ENCODE measurements around the gene ADAP2. TPM values are rescaled to one million over a fixed set of nuclear protein-coding genes. Genes with fewer than 3 reads are reported as not detected.
A peak's percentile ranks its signal among the peaks of the same experiment; 100 is the strongest.
"Not testable (repeated sequence)": the region's sequence is repeated elsewhere in the genome, so short reads cannot be mapped to it uniquely, and the experiment has no call there.

Gene ADAP2, protein sequence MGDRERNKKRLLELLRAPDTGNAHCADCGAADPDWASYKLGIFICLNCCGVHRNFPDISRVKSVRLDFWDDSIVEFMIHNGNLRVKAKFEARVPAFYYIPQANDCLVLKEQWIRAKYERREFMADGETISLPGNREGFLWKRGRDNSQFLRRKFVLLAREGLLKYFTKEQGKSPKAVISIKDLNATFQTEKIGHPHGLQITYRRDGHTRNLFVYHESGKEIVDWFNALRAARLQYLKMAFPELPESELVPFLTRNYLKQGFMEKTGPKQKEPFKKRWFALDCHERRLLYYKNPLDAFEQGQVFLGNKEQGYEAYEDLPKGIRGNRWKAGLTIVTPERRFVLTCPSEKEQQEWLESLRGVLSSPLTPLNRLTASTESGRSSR
- total RNA-seq (2014; rRNA removed; shearing (Covaris generic)), result 2.0 and 3.2 TPM in 2 replicates

DNA sequence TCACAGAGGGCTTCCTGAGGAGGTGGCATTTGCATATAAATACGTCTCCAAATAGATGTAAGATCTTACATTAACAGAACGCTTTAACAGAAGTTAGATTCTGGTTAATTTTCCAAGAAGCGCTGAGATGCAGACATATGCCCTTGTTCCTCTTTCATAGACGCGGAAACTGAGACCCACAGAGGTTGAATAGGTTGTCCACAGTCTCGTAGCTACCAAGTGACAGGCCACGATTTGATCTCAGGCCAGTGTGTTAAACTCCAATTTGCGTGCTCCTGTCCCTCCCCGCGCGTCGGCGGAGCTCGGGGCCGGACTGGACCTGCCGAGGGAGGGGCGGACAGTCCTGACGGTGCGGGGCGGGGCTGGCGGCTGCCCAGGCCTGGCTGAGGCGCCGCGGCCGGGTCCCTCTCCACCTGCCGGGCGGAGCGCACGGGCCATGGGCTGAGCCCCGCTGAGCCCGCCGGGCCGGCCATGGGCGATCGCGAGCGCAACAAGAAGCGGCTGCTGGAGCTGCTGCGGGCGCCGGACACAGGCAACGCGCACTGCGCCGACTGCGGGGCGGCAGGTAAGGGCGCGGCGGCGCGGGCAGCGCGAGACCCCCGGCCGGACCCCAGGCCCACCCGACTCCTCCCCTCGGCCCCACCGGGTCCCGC lies at the start of gene ADAP2:
Gene ADAP2 (plus strand): TSS at position 402 of the 653 bp plus-strand sequence. CDS start 70 bp downstream, at position 472.
- no peak for DNase-seq (ENCODE audit: low spot score)

DNA sequence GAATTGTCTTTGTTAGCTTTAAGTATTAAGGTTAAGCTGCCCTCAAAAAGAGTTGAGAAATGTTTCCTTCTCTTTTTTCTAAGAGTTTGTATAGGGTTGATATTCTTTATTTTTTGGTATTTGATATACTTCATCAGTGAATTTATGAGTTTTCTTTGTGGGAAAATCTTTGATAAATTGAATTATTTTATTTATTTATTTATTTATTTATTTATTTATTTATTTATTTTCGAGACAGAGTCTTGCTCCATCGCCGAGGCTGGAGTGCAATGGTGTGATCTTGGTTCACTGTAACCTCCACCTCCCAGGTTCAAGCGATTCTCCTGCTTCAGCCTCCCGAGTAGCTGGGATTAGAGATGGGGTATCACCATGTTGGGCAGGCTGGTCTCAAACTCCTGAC lies 35.6 kb upstream of the ADAP2 start:
- DNase-seq (ENCODE audit: low spot score), result no peak

DNA sequence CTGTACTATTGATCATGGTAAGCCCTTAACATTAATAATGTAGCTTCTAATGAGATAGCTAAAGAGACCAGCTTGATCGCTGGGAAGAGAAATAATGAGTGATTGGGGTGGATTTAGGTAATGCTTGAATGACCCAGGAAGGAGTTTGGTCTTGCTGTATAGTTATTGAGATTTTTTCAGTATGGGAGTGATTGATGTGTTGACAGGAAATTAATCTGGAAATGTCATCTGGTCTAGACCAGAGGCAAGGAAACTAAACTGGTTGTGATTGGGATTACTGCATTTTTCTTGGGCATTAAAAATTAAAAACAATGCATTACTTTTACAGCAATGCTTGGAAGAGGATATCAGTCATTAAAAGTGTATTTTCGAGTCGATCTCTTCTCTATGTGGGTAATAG lies 27.5 kb upstream of the ADAP2 start:
- DNase-seq (ENCODE audit: low spot score), result no peak

DNA sequence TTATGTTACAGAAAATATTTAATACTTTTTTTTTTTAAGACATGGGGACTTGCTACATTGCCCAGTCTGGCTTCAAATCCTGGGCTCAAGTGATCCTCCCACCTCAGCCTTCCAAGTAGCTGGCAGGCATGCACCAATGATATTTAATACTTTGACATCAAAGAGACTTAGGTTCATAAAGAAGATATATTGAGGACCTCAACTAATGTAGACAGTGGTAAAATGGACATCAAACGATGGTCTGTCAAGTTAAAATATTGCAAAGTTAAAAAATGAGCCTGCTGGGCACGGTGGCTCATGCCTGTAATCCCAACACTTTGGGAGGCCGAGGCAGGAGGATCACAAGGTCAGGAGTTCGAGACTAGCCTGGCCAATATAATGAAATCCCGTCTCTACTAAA lies 24.4 kb upstream of the ADAP2 start:
- DNase-seq (ENCODE audit: low spot score), result no peak

DNA sequence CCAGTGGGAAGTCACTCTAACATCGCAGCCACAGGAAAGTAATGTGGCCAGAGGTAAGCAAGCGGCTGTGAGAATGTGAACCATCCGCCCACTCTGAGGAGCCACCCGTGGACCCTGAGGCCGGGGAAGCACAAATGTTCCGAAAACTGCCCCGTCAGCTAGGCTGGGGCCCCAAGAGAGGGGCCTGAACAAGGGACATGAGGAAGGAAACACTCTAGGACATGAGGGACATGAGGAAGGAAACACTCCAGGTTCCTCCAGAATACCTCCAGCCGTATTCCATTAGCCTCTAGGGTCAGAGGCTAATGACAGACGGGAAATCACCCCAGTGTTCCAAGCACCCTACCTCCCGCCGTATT lies 16.0 kb upstream of the ADAP2 start:
- peak; percentile 15 for DNase-seq (ENCODE audit: low spot score)

DNA sequence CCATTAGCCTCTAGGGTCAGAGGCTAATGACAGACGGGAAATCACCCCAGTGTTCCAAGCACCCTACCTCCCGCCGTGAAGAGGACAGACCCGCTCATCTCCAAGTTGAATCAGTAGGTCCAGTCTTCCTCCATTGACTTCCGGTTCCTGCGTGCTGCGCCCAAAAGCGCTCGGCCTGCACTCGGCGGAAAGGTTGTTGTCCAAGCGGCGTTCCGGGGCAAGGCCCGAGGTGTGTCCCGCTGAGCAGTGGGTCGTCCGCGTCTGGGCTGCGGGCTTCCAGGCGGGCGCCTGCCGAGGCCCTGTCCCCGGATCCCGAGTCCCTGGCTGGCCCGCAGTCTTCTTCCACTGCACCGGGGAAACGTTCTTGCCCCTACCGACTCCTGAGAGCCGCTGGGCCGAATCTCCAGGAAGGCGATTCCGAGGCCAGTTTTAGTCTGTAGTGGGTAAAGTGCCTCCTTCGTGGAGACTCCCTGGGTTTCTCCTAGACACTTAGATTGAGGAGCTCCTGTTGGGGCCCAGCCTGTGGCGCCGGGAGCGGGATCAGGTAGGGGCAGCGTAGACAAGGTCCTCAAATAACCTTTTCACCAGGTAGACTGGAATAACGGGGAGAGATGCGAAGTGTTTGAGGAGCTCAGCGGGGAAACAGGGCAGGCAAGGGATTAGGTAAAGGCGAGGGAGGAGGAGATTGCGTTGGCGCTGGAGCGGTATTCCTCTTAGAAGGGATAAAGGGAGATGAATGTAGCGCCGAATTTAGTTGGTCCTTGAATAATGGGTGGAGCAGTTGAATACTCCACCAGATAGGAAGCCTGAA lies 15.4 kb upstream of the ADAP2 start, which contains the start of gene TEFM:
Gene TEFM (minus strand): TSS at position 138 of the 811 bp plus-strand sequence. CDS start 40 bp downstream, at position 98.
- peak; percentile 81 for DNase-seq (ENCODE audit: low spot score)

DNA sequence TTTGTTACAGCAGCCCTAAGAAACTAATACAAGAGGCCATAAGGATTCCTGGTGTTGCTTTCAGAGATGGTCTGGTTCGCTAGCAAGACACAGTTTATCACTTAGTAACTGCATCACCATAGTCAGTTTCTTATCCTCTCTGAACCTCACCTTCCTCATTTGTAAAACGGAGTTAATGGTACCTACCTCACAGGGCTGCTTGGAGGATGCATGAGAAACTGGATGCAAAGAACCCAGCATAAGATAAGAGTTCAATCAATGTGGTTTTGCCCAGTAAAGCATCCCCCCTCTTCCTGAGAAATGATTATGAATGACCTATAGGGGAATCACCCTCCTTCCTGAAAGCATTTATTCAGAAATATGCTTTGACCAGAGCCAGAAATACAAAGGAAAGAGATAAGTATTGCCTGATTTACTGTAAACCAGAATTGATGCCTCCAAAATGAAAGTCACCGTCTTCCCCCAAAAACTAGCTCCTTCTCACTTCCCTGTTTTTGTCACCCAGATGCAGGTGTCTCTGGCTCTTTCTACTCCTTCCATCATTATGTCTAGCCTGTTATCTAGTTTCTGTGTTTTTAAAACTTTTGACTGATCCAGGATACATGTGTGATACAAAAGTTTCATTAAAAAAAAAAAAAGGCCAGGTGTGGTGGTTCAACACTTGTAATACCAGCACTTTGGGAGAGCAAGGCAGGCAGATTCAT lies 12.9 kb upstream of the ADAP2 start:
- no peak for DNase-seq (ENCODE audit: low spot score)

DNA sequence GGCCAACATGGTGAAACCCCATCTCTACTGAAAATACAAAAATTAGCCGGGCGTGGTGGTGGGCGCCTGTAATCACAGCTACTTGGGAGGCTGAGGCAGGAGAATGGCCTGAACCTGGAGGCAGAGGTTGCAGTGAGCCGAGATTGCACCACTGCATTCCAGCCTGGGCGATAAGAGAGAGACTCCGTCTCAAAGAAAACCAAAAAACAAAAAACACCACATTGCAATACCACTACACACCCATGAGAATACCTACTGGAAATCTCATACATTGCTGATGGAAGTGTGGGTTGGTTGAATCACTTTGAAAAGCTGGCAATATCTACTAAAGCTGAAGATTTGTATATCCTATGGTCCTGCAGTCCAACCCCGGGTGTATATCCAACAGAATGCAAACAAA lies 11.6 kb upstream of the ADAP2 start:
- not testable (repeated sequence) for DNase-seq (ENCODE audit: low spot score)

DNA sequence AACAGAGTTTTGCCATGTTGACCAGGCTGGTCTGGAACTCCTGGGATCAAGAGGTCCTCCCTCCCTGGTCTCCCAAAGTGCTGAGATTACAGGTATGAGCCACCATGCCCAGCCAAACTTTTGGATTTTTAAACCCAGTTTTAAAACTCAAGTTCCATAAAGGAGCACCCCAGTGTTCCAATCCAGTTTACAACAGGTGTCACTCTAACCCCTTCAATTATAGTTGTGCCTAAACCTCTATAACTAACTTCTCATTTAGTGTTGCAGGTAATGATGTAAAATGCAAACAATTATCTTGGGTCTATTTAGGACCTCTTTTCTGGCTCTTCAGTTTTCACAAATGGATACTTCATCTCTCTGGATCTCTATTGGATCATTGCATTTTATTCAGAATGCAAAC lies 7.8 kb upstream of the ADAP2 start:
- DNase-seq (ENCODE audit: low spot score), result no peak

DNA sequence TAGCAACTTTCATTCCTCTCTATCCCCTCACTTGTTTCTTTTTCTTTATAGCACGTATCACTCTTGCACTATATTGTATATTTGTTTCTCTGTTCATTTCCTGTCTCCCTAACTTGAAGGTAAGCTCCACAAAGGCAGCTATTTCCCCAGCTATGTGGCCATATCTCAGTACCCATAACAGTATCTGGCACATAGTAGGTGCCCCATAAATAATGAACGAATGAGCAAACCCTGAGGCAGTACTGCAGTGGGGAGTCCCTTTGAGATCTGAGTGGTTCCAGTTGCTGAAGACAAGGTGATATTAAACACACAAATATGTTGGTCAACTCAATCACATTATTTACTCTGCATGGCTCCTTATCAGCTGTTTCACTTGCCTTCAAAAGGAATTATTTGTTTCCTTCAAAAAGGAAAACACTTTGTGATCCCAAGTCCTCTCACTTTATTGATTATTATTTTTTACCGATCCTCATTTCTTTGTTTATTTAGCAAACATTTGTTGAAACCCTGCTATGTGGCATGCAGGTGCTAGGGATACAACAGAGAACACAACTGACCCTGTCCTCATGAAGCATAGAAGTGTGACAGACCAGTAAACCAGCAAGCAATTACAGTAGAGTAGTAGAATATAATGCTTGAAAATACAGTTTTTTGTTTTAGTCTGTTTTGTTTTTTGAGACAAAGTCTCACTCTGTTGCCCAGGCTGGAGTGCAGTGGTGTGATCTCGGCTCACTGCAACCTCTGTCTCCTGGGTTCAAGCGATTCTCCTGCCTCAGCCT lies 5.7 kb upstream of the ADAP2 start:
- no peak for DNase-seq (ENCODE audit: low spot score)

DNA sequence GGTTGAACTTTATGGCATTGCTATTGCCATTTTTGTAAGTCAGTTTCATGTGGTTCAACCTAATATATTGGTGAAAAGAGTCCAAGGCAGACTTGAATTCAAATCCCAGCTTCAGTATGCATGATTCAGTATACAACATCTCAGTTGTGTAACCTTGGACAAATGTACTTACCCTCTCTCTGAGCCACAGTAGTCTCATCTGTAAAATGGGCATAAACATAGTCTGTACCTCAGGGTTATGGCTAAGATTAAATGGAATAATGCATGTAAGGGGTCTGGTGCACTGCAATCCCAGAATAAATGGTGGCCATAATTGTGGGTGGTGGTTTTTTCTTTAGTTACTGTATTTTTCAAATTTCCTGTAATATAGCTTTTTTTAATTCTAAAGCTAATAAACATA lies 4.7 kb upstream of the ADAP2 start:
- DNase-seq (ENCODE audit: low spot score), result no peak

DNA sequence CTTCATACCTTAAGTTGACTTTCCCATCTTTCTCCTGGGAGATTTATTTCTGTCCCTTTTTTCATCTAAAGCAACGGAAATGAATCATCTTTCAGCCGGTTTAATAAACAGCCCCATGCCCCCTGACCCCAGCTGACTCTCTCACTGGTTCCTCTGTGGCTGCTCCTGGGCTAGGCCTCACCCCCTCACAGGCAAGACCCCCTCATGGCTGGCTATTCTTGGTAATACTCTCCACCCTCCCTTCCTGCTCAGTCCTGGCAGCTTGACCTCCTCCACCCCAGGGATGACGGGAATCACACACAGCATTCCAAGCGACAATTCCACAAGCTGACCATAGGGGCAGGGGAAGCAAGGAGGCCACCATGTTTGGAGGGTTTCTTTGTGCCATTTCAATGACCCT lies 1.5 kb upstream of the ADAP2 start:
- DNase-seq (ENCODE audit: low spot score), result peak; percentile 30

DNA sequence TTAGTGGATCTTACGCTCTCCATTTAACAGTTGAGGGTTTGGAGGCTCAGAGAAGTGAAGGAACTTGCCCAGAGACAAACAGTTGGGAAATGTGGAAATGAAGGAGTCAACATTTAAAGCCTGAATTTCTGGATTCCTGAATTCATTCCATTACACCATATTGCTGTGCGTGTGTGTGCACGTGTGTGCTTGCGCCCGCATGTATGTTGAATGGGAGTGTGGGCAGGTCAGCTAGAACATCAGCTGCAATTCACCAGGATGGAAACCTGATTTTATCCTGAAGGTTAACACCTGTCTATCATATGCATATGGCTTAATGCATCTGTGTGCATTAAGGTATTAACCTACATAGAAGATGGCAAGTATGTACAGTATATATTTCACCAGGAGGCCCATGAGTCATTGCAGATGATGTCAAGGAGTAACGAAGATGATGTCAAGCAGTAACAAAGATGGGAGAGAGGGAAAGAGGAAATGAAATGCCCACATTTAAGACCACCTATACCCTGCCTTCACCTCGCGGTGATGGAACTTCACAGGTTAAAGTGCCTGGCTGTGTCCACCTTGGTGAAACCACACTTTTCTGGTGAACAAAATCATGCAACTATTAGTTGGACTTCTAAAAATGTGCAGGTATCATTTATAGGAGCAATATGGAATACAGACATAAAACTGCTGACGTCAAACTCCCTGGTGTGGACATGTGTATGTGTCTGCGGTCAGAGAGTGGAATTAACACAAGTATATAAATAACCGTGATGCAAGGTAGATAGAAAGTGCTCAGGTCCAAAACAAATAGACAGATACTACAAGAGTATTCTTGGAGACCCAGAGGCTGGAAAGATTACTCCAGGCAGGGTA lies 832 bp upstream of the ADAP2 start:
- DNase-seq (ENCODE audit: low spot score), result no peak

DNA sequence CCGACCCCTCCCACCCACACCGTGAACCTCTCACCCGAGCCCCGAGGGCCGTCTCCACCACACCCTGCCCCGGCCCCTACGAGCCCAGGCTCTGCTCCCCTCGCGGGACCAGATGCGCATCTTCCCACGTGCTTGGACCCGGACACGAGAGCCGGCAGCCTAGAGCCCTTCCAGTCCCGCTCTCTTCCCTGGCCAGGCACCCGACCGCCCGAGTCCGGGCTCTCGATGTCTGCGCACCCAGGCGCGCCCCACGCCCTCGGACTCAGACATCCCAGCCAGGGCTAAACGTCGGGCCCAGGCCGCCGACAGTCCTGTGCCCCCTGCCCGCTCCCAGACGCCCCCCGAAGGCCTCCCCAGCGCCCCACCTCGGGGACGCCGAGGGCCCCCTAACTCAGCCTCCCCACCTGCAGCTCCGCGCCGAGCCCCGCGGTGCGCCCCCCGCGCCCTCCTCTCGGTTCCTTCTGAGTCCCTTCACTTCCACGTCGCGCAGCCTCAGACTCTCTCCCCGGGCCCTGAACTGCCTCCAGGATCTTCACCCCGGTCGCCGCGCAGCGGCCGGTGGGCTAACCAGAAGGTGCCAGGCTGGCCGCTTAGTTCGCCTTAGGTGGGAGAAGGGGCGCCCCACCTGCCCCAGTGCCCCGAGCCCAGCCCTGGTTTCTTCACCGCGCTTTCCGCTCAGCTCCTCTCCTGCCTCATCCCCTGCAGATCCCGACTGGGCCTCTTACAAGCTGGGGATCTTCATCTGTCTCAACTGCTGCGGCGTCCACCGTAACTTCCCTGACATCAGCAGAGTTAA lies 688 bp downstream of the ADAP2 start:
- no peak for DNase-seq (ENCODE audit: low spot score)

DNA sequence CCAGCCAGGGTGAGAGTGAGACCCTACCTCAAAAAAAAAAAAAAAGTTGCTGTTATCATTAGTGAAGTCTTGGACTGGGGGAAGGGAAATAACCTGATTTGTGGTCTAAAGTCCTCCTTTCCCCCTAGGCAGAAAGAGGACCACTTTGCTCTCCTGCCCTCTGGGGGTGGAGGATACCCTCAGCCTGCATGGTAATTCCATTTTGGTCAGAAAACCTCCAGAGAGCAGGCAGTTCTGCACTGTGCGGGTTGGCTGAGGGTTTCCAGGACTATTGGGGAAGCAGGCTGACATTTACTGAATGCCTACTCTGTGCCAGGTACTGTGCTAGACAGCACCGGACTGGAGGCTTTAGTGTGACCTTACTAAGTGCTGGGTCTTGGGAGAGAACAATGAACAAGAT lies 2.6 kb downstream of the ADAP2 start:
- DNase-seq (ENCODE audit: low spot score), result no peak

DNA sequence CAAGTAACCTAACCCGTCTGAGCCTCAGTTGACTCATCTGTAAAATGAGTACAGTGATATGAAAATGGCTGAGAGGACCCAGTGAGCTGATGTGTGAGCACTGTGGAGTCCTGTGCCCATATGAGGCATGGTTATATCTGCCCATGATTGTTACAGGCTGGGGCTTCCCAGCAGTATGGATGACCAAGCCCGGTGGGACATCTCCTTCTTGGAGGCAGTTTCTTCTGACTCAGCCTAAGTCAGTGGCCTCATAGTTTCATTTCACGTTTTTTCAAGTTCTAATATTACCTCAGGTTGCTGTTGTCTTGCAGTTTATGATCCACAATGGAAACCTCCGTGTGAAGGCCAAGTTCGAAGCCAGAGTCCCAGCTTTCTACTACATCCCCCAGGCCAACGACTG lies 4.8 kb downstream of the ADAP2 start:
- DNase-seq (ENCODE audit: low spot score), result no peak

DNA sequence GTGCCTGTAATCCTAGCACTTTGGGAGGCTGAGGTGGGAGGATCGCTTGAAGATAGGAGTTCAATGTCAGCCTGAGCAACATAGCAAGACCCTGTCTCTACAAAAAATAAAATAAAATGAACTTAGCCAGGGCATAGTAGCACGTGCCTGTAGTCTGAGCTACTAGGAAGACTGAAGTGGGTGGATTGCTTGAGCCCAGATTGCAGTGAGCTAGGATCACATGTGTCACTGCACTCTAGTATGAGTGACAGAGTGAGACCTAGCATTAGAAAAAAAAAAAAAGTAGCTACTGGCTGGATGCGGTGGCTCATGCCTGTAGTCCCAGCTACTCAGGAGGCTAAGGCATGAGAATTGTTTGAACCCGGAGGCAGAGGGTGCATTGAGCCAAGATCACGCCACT lies 6.0 kb downstream of the ADAP2 start:
- no peak for DNase-seq (ENCODE audit: low spot score)

DNA sequence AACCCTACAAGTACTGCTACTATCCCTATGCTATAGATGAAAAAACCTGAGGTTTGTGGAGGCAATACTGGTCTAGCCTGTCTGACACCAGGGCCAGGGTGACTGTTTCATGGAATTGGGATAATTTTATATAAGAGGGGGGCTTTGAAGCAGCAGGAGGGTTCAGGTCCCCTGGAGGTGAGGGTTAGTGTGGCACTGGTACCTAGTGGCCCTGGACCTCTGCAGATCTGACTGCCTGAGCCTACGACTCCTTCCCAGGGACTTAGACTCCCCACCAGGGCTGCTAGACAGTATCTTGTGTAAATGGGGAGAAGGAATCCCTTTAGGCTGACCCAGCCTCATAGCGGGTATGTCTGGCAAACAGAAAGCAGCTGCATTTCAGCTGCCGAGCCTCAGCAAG lies 6.8 kb downstream of the ADAP2 start:
- no peak for DNase-seq (ENCODE audit: low spot score)

DNA sequence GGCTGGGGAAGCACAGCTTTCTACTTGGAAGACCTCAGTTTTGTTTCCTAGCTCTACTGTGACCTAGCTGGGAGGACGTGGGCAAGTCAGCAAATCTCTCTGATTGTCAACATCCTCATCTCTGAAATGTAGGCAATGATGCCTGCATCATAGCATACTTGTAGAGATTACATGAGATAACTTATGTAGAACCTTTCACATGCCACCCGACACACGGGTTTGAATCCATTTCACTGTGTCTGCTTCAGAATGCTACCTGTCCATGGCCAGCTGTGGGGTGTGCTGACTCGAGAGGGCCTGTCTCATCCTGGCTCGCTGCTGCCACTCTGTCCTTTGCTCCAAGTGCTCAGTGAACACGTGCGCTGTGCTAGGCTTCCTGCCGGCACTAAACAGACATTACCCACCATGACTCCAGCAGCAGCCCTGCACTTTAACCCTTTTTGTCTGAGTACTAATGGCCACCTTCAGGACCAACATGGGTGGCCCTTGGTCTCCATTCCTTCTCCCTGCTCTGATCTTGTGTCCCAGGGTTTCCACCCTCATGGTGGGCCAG lies 7.4 kb downstream of the ADAP2 start:
- no peak for DNase-seq (ENCODE audit: low spot score)
